Mononuclear cell (primary cell): ENCODE measurements around the gene AKAP1. TPM values are rescaled to one million over a fixed set of nuclear protein-coding genes. Genes with fewer than 3 reads are reported as not detected.

Source experiments
- total RNA-seq: library from RNA; depleted of rRNA; stranded (reverse); fragments of >200 nt; gene quantifications from one replicate; pipeline ENCODE4 v1.2.3, GENCODE V29; 2012

Gene AKAP1
- total RNA-seq, 1 donor = 6.9 TPM

Other genes with a start within 250 kb of the AKAP1 start
- 33.4 TPM for gene TRIM25, start 171.2 kb upstream of the AKAP1 start, total RNA-seq
- 26.6 TPM for gene COIL, start 124.2 kb upstream of the AKAP1 start, total RNA-seq
- 106 TPM for gene SCPEP1, start 107.1 kb upstream of the AKAP1 start, total RNA-seq
- 46.6 TPM for gene MSI2, start 171.3 kb downstream of the AKAP1 start, total RNA-seq